Hepatocyte (in vitro differentiated cells): Measurements from ENCODE around the gene DIS3L2. TPM values are rescaled to one million over a fixed set of nuclear protein-coding genes. Genes with fewer than 3 reads are reported as not detected.
"Not testable (repeated sequence)": the region's sequence is repeated elsewhere in the genome, so short reads cannot be mapped to it uniquely, and the experiment has no call there.

Source experiments
- DNase-seq: peaks from one replicate; pipeline ENCODE4 v3.0.0-alpha.2; 2016; ENCODE audit warnings: low spot score
- H2AFZ ChIP-seq: fragments of 200-600 bp; sonication (generic); 2 replicates; pipeline ENCODE4 v1.6.0; 2016; ENCODE audit warnings: antibody characterized with exemption, mild to moderate bottlenecking
- H3K27ac ChIP-seq: fragments of 200-600 bp; sonication (generic); 2 replicates; pipeline ENCODE4 v1.5.1; 2016; ENCODE audit warnings: mild to moderate bottlenecking
- H3K27me3 ChIP-seq: fragments of 200-600 bp; sonication (generic); 2 replicates; pipeline ENCODE4 v1.6.1; 2016
- H3K36me3 ChIP-seq: fragments of 200-600 bp; sonication (generic); replicated peaks from 2 replicates; pipeline ENCODE4 v1.5.1; 2016; ENCODE audit warnings: low read depth; ENCODE audit not compliant: insufficient read depth
- H3K4me1 ChIP-seq: fragments of 200-600 bp; sonication (generic); 2 replicates; pipeline ENCODE4 v1.5.1; 2016; ENCODE audit warnings: mild to moderate bottlenecking, moderate library complexity; ENCODE audit not compliant: insufficient read depth
- H3K4me2 ChIP-seq: fragments of 200-600 bp; sonication (generic); 2 replicates; pipeline ENCODE4 v1.6.0; 2016
- H3K4me3 ChIP-seq: fragments of 200-600 bp; sonication (generic); 2 replicates; pipeline ENCODE4 v1.5.1; 2016; ENCODE audit warnings: mild to moderate bottlenecking
- H3K79me2 ChIP-seq: fragments of 200-600 bp; sonication (generic); 2 replicates; pipeline ENCODE4 v1.6.0; 2017; ENCODE audit warnings: mild to moderate bottlenecking
- H3K9me2 ChIP-seq: fragments of 200-600 bp; sonication (generic); replicated peaks from 2 replicates; pipeline ENCODE4 v1.6.0; 2017; ENCODE audit warnings: mild to moderate bottlenecking; ENCODE audit not compliant: insufficient read depth
- H3K9me3 ChIP-seq: fragments of 200-600 bp; sonication (generic); 2 replicates; pipeline ENCODE4 v1.5.1; 2016; ENCODE audit warnings: low read depth, mild to moderate bottlenecking
- H4K20me1 ChIP-seq: fragments of 200-600 bp; sonication (generic); 2 replicates; pipeline ENCODE4 v1.6.0; 2016; ENCODE audit warnings: mild to moderate bottlenecking; ENCODE audit not compliant: insufficient read depth, poor library complexity, severe bottlenecking
- CTCF ChIP-seq: fragments of 200-600 bp; sonication (generic); IDR thresholded peaks from 2 replicates; pipeline ENCODE4 v1.5.1; 2016; ENCODE audit warnings: antibody characterized with exemption, mild to moderate bottlenecking; ENCODE audit not compliant: poor library complexity
- EZH2 ChIP-seq: fragments of 200-600 bp; sonication (generic); IDR thresholded peaks from 2 replicates; pipeline ENCODE4 v1.6.1; 2016; ENCODE audit warnings: antibody characterized with exemption, mild to moderate bottlenecking, borderline replicate concordance
- EZH2phosphoT487 ChIP-seq: fragments of 200-600 bp; sonication (generic); IDR thresholded peaks from one replicate; pipeline ENCODE4 v1.6.1; 2018; ENCODE audit warnings: antibody characterized with exemption, mild to moderate bottlenecking, low read depth, moderate library complexity; ENCODE audit not compliant: unreplicated experiment, severe bottlenecking
- WGBS: methylation state at CpG from one replicate; pipeline ENCODE4 v1.1.6; 2016; ENCODE audit warnings: low lambda C conversion rate; ENCODE audit errors: missing lambda C conversion rate; 5-methylcytosine and 5-hydroxymethylcytosine counted together
- polyA plus RNA-seq: library from polyadenylated mRNA; unstranded; fragments of >200 nt; fragmentation: Nextera tagmentation; extraction: Ambion mirVana; gene quantifications from 2 replicates; pipeline ENCODE4 v1.2.1, GENCODE V29; 2016
- total RNA-seq: library from RNA; depleted of rRNA; stranded (reverse); fragments of >200 nt; gene quantifications from 2 replicates; pipeline ENCODE4 v1.2.3, GENCODE V29; 2014

DIS3L2 gene
- total and polyA plus RNA-seq, 2 experiments from 2014 or later, result 19.5 to 20.0 TPM

GRCh38 chr2:232335206-232335858 lies 373.8 kb downstream of the DIS3L2 start:
- not testable (repeated sequence) for H4K20me1 ChIP-seq, H2AFZ ChIP-seq, H3K4me2 ChIP-seq, H3K27ac ChIP-seq, H3K9me2 ChIP-seq, H3K27me3 ChIP-seq, H3K36me3 ChIP-seq, DNase-seq, H3K79me2 ChIP-seq, H3K4me3 ChIP-seq, H3K9me3 ChIP-seq, H3K4me1 ChIP-seq
- TF ChIP-seq CTCF, result peak; percentile 48
- 65% methylated on average over 13 of the region's 15 CpGs for WGBS

GRCh38 chr2:232335859-232336215 lies 374.3 kb downstream of the DIS3L2 start:
- Histone ChIP-seq H3K9me3 (no peaks in the 10 kb centered on the region), H3K27me3 (no peaks in the 10 kb centered on the region), H3K36me3 (no peaks in the 10 kb centered on the region), H2AFZ (no peak overlapping the region), H3K79me2 (no peaks in the 10 kb centered on the region), H3K4me2 (no peak overlapping the region), H3K27ac (no peak overlapping the region), H3K4me1 (no peaks in the 10 kb centered on the region), H3K4me3 (no peak overlapping the region), H4K20me1 (no peaks in the 10 kb centered on the region), H3K9me2 (no peaks in the 10 kb centered on the region)
- WGBS, result 96% methylated on average over 4 of the region's 4 CpGs
- no peak for DNase-seq
- TF ChIP-seq EZH2 (no peak), CTCF (no peak), EZH2phosphoT487 (no peak)

- Histone ChIP-seq H3K9me2 (no peaks in the 10 kb centered on the region), H3K36me3 (no peaks in the 10 kb centered on the region), H3K79me2 (no peaks in the 10 kb centered on the region), H3K9me3 (no peaks in the 10 kb centered on the region), H3K4me1 (no peaks in the 10 kb centered on the region), H3K27ac (no peak overlapping the region), H3K4me3 (no peak overlapping the region), H2AFZ (no peak overlapping the region), H4K20me1 (no peaks in the 10 kb centered on the region), H3K27me3 (no peaks in the 10 kb centered on the region), H3K4me2 (no peak overlapping the region)
- TF ChIP-seq EZH2phosphoT487 (no peak), CTCF (no peak), EZH2 (no peak)
- DNase-seq, result no peak
- WGBS, result 96% methylated on average over 15 of the region's 15 CpGs
Observed at GRCh38 chr2:232336241-232336736, 374.8 kb downstream of the DIS3L2 start.
